ENCODE results near the gene ABCC1. TPM values are rescaled to one million over a fixed set of nuclear protein-coding genes. Genes with fewer than 3 reads are reported as not detected.

The ABCC1 gene
- total and polyA plus RNA-seq, 2 donors (not counting 1 experiment from before 2014, with no cell fraction given): 54.1 to 178 TPM

DNA sequence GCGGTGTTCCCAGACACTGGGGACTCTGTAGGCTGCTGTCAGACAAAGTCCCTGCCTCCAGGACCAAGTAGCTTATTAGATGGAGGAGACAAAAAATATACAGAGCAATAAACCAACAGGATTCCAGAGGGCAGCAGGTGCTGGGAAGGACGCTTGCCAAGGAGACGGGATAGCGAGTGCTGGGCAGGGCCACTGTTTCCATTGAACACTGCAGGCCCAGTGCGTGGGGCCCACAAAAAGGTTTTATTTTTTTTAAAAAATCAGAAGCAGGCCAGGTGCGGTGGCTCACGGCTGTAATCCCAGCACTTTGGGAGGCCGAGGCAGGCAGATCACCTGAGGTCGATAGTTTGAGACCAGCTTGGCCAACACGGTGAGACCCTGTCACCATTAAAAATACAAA lies 189.6 kb downstream of the ABCC1 start:
- Histone ChIP-seq H3K4me3 (replicated peaks in 1 of 4; ENCODE audit: control extremely low read depth in 1 of 4, insufficient read depth in 1 of 4, low read depth in 3 of 4, low read length in 4 of 4) (no peak overlapping the region), H3K27ac (ENCODE audit: insufficient read depth, low read length) (no peak overlapping the region), H3K4me2 (ENCODE audit: extremely low read depth, insufficient read depth, low read length) (no peak overlapping the region), H3K79me2 (ENCODE audit: control insufficient read depth, insufficient read depth, low read length) (no peaks in the 10 kb centered on the region), H3K9ac (ENCODE audit: insufficient read depth, low read length) (no peak overlapping the region), H2AFZ (ENCODE audit: low read length) (no peak overlapping the region), H3K4me1 (ENCODE audit: control insufficient read depth, extremely low read depth, insufficient read depth, low read length) (no peaks in the 10 kb centered on the region), H4K20me1 (ENCODE audit: control insufficient read depth, extremely low read depth, insufficient read depth, low read length) (no peaks in the 10 kb centered on the region), H3K27me3 (ENCODE audit: control insufficient read depth, insufficient read depth, low read length) (no peaks in the 10 kb centered on the region), H3K36me3 (ENCODE audit: control insufficient read depth, insufficient read depth, low read length) (peaks cover 37% of the 10 kb centered on the region), H3K9me3 (ENCODE audit: control insufficient read depth, insufficient read depth, low read depth, low read length) (no peaks in the 10 kb centered on the region)
- no peak for TF ChIP-seq EZH2 (IDR thresholded peaks at IDR 0.05; ENCODE audit: low read length, missing control alignments)
- TF ChIP-seq, protein P1, sequence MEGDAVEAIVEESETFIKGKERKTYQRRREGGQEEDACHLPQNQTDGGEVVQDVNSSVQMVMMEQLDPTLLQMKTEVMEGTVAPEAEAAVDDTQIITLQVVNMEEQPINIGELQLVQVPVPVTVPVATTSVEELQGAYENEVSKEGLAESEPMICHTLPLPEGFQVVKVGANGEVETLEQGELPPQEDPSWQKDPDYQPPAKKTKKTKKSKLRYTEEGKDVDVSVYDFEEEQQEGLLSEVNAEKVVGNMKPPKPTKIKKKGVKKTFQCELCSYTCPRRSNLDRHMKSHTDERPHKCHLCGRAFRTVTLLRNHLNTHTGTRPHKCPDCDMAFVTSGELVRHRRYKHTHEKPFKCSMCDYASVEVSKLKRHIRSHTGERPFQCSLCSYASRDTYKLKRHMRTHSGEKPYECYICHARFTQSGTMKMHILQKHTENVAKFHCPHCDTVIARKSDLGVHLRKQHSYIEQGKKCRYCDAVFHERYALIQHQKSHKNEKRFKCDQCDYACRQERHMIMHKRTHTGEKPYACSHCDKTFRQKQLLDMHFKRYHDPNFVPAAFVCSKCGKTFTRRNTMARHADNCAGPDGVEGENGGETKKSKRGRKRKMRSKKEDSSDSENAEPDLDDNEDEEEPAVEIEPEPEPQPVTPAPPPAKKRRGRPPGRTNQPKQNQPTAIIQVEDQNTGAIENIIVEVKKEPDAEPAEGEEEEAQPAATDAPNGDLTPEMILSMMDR (conservative IDR thresholded peaks at IDR 0.05 in 1 of 2, IDR thresholded peaks at IDR 0.05 in 1 of 2; ENCODE audit: low read depth in 1 of 2, low read length in 2 of 2): no peak
- no peak for DNase-seq (ENCODE audit: low read depth in 2 of 2)

DNA sequence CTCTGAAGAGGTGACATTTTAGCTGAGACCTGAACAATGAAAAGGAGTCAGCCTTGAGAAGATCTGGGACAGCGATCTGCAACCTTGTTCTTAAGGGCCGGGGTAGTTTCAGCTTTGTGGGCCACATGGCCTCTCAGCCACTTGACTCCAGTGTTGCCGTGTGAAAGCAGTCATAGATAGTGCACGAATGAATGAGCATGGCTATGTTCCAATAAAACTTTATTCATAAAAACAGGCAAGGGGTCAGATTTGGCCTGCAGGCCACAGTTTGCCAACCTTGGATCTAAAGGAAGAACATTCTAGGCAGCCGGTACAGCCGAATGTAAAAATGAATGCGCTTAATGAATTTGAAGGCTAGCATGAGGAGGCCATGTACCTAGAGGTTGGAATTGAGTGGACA lies 190.4 kb downstream of the ABCC1 start:
- no peaks in the 10 kb centered on the region for H3K9me3 ChIP-seq (ENCODE audit: control insufficient read depth, insufficient read depth, low read depth, low read length)
- TF ChIP-seq EZH2 (IDR thresholded peaks at IDR 0.05; ENCODE audit: low read length, missing control alignments): no peak
- TF ChIP-seq, protein P1 (conservative IDR thresholded peaks at IDR 0.05 in 1 of 2, IDR thresholded peaks at IDR 0.05 in 1 of 2; ENCODE audit: low read depth in 1 of 2, low read length in 2 of 2): no peak
- H3K9ac ChIP-seq (ENCODE audit: insufficient read depth, low read length): no peak overlapping the region
- DNase-seq (ENCODE audit: low read depth in 2 of 2): no peak
- H2AFZ ChIP-seq (ENCODE audit: low read length): no peak overlapping the region
- H3K27ac ChIP-seq (ENCODE audit: insufficient read depth, low read length): no peak overlapping the region
- H4K20me1 ChIP-seq (ENCODE audit: control insufficient read depth, extremely low read depth, insufficient read depth, low read length): no peaks in the 10 kb centered on the region
- H3K4me2 ChIP-seq (ENCODE audit: extremely low read depth, insufficient read depth, low read length): no peak overlapping the region
- no peak overlapping the region for H3K4me3 ChIP-seq (replicated peaks in 1 of 4; ENCODE audit: control extremely low read depth in 1 of 4, insufficient read depth in 1 of 4, low read depth in 3 of 4, low read length in 4 of 4)
- H3K36me3 ChIP-seq (ENCODE audit: control insufficient read depth, insufficient read depth, low read length): peaks cover 35% of the 10 kb centered on the region
- no peaks in the 10 kb centered on the region for H3K4me1 ChIP-seq (ENCODE audit: control insufficient read depth, extremely low read depth, insufficient read depth, low read length)
- H3K27me3 ChIP-seq (ENCODE audit: control insufficient read depth, insufficient read depth, low read length): no peaks in the 10 kb centered on the region
- H3K79me2 ChIP-seq (ENCODE audit: control insufficient read depth, insufficient read depth, low read length): no peaks in the 10 kb centered on the region

DNA sequence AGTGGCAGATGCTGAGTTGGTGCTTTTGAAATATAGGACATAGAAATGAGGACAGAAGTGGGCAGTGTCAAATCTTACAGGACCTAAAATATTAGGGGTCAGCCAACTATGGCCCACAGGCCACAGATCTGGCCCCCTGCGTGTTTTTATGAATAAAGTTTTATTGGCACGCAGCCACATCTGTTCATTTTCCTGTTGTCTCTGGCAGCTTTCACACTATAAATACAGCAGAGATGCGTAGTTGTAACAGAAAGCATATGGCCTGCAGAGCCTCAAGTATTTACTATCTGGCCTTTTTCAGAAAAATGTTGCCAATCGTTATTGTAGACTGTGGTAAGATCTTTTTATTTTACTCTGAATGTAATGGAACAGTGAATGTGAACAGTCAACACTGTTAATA lies 191.1 kb downstream of the ABCC1 start:
- H3K27ac ChIP-seq (ENCODE audit: insufficient read depth, low read length): no peak overlapping the region
- no peaks in the 10 kb centered on the region for H3K79me2 ChIP-seq (ENCODE audit: control insufficient read depth, insufficient read depth, low read length)
- H3K4me1 ChIP-seq (ENCODE audit: control insufficient read depth, extremely low read depth, insufficient read depth, low read length): no peaks in the 10 kb centered on the region
- no peaks in the 10 kb centered on the region for H4K20me1 ChIP-seq (ENCODE audit: control insufficient read depth, extremely low read depth, insufficient read depth, low read length)
- no peak overlapping the region for H3K9ac ChIP-seq (ENCODE audit: insufficient read depth, low read length)
- peaks cover 35% of the 10 kb centered on the region for H3K36me3 ChIP-seq (ENCODE audit: control insufficient read depth, insufficient read depth, low read length)
- H3K27me3 ChIP-seq (ENCODE audit: control insufficient read depth, insufficient read depth, low read length): no peaks in the 10 kb centered on the region
- H3K9me3 ChIP-seq (ENCODE audit: control insufficient read depth, insufficient read depth, low read depth, low read length): no peaks in the 10 kb centered on the region
- no peak overlapping the region for H3K4me3 ChIP-seq (replicated peaks in 1 of 4; ENCODE audit: control extremely low read depth in 1 of 4, insufficient read depth in 1 of 4, low read depth in 3 of 4, low read length in 4 of 4)
- no peak overlapping the region for H3K4me2 ChIP-seq (ENCODE audit: extremely low read depth, insufficient read depth, low read length)
- DNase-seq (ENCODE audit: low read depth in 2 of 2): no peak
- H2AFZ ChIP-seq (ENCODE audit: low read length): no peak overlapping the region
- TF ChIP-seq, protein P1 (conservative IDR thresholded peaks at IDR 0.05 in 1 of 2, IDR thresholded peaks at IDR 0.05 in 1 of 2; ENCODE audit: low read depth in 1 of 2, low read length in 2 of 2): no peak
- TF ChIP-seq EZH2 (IDR thresholded peaks at IDR 0.05; ENCODE audit: low read length, missing control alignments): no peak
